ENCODE measurements around the gene CFAP47.
"Not testable (repeated sequence)": the region's sequence is repeated elsewhere in the genome, so short reads cannot be mapped to it uniquely, and the experiment has no call there.

CFAP47 gene, protein sequence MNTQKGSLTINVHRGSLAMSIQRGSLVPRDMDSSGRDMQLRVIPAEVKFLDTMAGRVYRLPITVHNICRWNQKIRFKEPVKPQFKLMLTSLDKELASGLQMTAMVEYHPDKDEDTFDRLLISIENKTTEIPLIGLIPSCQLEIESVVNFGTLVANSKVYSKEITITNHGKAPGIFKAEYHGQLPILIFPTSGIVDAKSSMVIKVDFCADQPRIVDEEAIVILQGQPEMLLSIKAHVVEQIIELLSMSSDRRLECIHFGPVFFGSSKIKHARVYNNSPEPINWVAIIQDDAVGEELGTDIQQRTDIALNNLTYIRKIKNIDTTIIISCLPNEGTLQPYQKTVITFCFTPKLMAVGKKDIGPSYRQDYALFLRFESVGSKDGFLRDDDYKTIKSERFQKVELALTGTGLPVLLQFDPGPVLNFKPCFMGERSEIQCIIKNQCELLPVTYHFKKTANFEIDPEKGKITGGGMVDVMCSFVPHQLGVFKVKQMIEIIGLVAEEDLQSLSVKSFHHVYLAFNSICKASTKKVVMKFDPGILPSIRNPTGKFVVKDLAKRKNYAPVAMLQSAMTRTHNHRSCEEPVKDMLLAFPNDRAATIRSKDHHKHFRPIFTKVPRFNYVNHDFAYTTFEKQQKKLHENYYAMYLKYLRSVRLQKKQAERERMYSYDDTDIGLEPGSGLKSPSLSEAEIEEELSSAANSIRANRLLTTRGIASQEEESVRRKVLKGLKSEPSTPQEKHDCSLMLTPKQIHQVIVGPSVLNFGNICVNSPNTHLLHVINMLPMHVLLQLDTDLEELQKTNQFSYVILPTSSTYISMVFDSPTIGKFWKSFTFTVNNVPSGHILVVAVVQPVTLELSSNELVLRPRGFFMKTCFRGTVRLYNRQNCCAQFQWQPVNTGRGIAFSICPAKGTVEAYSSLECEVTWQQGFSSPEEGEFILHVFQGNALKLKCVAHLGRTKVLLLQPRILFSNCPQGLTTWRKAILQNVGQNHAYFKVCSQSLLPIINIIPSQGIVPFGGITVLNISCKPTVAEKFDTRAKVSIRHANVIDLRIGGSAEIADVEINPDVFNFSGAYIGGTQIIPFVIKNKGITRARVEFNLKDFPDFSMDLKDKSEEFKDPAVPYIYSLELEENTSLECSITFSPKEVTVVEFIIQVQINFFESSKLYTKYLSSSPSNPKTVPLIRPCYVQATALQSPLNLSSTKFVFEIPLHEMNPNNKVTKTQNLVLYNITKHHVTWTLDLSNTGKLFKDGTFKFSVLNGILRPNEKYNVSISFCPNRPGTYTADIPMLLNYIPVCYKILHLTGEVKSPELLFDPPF (N-terminal part only)

DNA sequence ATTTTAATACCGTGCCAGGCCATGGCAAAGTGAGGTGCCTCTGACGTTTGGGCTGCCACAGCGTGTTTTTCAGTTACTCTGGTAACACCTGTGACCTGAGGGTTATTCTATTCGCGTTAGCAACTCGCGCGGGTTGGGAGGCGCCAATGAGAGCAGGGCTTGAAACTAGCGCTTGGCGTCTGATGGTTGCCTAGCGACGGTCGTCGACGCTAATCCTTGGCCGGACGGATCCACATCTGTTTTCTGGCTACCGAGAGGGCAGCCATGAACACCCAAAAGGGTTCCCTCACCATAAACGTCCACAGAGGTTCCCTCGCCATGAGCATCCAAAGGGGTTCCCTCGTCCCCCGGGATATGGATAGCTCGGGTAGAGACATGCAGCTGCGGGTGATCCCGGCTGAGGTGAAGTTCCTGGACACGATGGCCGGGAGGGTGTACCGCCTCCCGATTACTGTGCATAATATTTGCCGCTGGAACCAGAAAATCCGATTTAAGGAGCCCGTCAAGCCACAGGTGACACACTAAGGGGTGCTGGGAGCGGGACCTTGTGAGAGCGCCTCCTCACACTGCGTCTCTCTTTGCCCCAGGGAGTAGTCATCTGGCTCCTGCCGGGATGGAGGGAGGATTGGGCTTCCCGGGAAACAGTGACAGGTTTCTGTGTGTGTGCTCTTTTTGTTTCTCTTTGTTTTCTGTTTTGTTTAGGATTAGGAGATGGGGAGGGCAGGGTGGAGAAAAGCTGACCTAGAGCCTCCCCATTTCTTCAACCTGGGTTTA is at the start of gene CFAP47:
CFAP47 (plus strand) TSS at position 199 of the 774 bp plus-strand sequence; CDS start at position 265, 66 bp downstream.
- DNase-seq: no peak

DNA sequence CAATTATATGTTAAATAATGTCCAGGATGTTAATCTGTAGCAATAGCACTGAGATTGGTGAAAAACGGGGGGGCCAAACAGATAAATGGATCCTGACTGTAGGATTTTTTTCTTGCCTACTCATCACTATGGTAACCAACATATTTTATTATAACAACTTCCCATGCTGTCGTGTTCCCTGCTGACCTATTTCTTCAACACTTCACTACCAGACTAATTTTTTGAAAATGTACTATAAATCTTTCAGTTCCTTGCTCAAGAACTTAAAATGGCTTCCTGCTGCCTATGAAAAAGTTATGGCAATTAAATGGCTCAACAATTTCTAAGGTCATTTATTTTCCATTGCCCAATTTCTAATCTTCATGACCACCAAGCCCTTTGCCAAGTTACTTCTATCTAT is 38.9 kb upstream of the CFAP47 start:
- DNase-seq: no peak

DNA sequence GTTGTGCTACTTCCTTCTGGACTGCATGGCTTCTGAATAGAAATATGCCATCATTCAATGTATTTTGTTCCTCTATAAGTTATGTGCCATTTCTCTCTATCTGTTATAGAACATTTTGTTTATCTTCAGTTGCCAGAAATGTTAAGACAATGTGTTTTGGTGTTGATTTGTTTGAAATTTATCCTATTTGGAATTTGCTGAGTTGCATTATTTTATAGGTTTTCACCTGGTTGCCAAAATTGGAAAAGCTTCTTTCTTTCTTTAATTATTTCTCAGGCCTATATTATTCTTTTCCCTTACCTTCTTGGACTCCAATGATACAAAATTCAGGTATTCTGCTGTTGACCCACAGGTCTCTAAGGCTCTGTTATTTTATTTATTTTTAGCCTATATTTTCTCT is 33.4 kb upstream of the CFAP47 start:
- DNase-seq: no peak

DNA sequence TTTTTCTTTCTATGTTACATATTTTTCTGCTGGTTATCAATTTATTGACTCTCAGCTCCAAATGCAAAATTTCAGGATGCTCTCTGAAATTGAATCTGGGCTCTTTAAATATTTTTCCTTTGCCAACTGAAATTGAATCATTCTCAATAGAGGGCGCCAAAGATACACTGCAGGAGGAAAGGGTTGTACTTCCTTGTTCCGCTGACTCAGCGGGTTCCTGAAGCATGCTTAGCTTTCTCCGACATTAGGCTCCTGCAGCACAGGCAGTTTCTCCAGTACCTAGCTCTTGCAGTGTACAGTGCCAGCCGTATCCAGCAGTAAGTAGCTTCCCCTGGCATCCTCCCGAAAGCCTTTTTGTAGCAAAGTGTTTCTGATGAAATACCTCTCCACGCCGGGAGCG is 28.8 kb upstream of the CFAP47 start:
- no peak for DNase-seq

DNA sequence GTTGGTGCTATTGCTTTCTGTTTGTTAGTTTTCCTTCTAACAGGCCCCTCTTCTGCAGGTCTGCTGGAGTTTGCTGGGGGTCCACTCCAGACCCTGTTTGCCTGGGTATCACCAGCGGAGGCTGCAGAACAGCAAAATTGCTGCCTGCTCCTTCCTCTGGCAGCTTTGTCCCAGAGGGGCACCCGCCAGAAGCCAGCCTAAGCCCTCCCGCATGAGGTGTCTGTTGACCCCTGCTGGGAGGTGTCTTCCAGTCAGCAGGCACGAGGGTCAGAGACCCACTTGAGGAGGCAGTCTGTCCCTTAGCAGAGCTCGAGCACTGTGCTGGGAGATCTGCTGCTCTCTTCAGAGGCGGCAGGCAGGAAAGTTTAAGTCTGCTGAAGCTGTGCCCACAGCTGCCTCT is 67.3 kb downstream of the CFAP47 start:
- not testable (repeated sequence) for DNase-seq

DNA sequence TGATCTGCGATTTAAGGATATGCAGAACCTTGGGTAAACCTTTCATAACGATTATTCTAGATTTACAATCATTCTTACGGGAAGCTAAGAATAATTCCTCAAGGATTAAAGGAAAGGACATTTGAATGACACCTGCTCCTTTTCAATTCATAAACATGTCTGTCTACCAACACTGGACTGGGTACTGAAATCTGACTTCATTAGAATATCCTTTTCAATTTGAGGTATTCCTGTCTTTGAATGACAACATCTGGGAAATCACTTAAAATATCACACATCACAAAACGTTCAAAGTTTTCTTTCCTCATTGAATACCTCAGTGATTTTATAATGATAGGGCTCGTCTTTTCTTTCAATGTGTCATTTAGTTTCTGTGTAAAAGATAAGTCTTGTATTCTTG is 87.7 kb downstream of the CFAP47 start:
- no peak for DNase-seq

DNA sequence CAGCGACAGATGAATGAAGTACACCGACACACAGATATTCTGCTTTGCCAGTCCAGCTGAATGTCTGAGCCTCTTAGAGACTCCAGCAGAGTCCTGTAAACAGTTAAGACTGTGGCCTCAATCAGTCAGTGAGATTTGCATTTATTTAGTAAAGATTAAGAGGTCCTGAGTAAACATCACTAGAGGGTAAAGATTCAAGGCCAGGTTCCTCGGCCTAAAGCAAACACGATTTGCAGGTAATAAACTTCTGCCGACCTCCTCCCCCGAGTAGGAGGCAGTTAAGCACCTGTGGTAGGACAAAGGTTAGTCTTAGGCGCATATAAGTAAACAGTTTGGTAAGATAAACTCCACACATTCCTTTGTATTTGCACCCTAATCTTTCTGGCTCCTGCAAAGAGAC is 99.6 kb downstream of the CFAP47 start:
- no peak for DNase-seq

DNA sequence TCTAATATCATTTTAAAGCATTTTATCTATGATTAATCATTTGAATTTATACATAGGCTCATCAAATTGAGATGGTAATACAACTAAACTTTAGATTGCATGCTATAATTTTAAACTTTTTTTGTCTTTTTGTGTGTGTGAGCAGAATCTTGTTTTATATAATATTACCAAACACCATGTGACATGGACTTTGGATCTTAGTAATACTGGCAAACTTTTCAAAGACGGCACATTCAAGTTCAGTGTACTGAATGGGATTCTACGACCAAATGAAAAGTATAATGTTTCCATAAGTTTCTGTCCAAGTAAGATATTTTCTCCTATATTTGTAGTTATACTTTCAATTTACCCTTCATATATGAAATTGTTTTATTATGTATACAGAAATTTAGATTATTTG is 116.0 kb downstream of the CFAP47 start:
- no peak for DNase-seq

DNA sequence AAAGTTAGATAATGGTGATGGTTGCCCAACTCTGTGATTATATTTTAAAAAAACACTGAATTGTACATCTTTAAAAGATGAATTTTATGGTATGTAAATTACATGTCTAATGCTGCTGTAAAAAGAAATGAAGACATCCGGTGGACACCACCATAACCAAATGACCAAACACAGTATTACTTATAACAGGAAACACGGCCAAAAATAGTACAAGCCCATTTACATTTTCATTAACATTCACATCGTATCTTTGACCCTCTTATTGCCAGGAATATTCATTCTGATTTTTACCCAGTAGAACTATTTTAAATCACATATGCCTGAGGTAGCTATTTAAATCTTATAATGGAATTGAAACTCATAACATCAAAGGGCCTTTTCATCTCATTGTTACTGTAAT is 143.2 kb downstream of the CFAP47 start:
- DNase-seq: no peak

DNA sequence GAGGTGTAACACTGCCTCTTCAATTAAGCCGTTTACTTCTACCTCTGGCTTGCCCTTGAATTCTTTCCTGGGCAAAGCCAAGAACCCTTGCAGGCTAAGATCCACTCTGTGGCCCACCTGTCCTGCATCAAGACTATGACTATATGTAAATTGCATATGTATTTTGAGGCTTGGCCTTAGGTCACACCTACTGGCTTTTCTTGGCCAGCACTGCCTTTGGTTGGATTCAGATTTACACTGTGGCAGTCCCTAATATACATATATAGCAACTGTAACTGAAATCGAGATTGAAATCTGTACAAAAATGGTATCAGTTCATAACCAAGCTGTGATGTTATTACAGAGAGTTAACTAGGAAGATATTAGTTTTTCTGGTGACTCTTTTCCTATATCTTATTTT is 151.5 kb downstream of the CFAP47 start:
- no peak for DNase-seq

DNA sequence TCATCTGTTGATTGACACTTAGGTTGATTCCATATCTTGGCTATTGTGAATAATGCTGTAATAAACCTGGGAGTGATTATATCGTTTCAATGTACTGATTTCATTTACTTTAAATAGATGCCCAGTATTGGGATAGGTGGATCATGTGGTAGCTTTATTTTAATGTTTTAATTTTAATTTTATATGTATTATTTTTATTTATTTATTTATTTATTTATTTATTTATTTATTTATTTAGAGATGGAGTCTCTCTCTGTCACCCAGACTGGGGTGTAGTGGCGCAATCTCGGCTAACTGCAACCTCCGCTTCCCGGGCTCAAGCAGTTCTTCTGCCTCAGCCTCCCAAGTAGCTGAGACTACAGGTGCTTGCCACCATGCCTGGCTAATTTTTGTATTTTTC is 155.5 kb downstream of the CFAP47 start:
- not testable (repeated sequence) for DNase-seq

DNA sequence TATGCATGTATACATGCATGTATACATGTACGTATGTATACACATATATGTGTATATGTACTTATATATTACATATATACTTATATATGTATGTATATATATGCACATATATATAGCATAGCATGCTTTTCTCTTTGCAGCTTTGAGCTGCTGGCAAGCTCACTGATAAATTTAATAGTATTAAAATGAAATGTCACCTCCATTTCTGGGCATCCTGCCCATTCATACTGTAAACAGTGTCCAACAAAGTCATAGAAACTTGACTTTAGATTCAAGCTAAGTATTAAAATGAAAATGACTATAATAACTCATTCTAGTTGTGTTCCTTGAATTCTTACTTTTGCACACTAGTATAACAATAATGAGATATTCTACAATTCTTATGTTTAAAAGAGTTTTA is 163.7 kb downstream of the CFAP47 start:
- DNase-seq: no peak

DNA sequence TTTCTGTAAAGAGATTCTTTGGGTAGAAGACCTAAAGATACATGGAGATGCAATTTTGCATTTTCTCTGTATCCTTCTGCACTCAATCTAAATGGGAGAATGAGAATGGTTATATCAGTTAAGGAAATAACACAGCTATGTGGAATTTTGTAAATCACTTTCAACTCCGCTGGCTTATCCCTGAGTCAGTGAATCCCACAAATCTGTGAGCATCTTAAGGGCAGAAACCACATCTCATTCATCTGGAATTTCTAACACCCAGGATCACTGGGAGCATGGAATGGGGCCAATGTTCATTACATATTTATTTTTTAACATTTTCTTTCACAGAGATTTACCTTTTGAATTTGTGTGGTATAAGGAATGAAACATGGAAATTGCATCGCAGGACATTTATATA is 167.8 kb downstream of the CFAP47 start:
- no peak for DNase-seq

DNA sequence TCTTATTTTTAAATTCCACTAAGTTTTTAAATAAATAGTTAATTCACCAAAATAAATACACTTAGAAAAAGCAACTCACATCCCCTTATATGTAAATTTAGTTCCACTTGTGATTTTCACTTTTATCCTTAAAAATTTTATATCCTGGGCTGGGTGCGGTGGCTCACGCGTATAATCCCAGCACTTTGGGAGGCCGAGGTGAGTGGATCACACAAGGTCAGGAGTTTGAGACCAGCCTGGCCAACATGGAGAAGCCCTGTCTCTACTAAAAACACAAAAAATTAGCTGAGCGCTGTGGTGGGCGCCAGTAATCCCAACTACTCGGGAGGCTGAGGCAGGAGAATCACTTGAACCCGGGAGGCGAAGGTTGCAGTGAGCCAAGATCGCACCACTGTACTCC is 169.4 kb downstream of the CFAP47 start:
- not testable (repeated sequence) for DNase-seq

DNA sequence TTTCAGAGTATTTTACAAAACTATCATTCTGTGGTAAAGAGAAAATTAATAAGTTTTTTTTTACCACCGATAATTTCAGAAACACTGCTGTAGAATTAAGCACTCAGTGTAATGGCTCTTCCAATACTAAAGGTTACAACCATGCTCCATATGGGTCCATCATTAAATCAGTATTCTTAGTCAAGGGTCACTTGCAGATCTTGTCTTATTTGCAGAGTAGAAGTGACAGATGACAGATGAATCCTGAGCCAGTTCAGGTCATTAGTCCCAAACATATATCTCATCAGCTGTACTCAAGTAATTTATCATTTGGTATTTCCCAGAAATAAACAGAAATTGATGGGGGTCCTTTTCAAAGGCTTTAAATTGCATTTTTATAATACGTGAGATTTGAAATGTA is 182.9 kb downstream of the CFAP47 start:
- DNase-seq: no peak

DNA sequence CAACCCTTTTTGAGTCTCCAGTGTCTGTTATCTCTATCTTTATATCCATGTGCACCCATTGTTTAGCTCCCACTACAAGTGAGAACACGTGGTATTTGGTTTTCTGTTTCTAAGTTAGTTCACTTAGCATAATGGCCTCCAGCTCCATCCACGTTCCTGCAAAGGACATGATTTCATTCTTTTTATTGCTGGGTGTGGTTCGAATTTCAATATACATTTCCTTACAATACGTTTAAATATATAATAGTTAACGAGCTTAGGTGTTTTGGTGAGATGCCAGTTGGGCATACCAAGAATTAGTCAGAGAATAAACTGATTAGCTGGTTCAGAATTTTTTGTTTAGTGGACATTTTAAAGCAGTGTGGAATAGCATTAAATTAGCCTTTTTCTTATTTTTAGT is 196.7 kb downstream of the CFAP47 start:
- no peak for DNase-seq

DNA sequence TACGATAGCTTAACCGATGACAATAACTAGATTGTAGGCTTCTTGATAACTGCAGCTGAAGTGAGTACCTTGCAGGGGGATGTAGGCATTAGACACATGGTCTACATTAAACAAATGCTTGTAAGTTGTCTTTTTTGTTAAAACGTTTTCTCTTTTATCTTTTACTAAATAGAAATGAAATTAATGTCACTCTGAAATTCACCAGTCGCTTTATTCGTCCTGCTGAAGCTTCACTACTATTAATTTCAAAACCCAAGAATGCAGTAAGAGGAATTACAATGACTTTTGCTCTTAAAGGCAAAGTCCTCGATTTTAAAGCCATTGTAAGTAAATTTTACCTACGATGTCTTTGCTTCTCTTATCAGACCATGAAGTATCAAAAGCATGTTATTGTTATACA is 239.7 kb downstream of the CFAP47 start:
- DNase-seq: no peak

DNA sequence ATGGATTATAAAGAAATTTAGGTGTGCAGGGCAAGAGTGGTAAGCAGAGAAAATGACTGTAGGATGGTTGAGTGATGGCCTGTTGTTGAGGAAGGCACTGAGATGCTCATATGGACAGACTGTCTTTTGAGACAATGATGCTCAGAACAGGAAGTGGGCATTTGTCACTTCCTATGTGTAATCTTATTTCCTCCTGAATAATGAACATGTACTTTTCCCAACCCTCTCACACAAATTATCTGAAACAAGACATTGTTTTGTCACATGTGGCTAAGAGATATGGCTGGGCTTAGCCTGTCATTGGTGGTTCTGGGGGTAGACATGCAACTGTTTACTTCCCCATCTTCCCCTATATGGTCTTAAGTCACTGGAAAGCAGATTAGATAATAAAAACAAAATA is 240.5 kb downstream of the CFAP47 start:
- DNase-seq: no peak

DNA sequence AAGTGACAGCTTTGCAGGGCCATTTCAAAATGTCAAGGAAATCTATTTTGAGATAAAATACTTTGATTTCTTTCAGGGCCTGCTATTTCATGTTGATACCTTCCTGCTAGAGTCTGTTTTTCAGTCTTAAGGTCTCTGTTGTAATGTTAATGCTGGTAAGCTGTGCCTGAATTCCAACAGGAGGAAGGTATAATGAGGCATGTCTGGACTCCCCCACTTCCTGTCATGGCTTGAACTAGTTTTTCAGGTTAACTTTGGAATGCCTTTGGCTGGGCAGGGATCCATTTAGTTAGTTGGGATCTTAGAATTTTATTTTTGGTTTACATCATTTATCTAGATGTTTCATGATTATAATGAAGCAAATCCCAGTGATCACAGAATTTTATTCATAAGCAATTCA is 279.0 kb downstream of the CFAP47 start:
- DNase-seq: no peak

DNA sequence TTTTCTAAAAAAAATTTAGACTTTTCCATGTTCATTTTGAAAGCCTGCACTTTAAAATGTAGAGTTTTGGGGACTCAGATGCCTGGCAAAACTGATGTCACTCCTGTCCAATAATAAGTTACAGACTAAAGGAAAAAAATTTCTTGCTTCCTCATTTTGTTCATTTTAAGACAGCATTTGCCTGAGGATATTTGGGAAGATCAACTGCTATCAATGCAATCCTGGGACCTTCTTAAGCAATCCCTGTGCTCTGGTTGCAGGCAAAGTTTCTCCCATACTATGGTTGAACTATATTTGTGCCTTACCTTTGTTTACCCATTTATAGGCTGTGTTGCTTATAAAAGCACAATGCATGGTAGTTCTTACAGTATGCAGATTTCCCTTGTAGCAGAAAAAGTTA is 280.4 kb downstream of the CFAP47 start:
- no peak for DNase-seq

DNA sequence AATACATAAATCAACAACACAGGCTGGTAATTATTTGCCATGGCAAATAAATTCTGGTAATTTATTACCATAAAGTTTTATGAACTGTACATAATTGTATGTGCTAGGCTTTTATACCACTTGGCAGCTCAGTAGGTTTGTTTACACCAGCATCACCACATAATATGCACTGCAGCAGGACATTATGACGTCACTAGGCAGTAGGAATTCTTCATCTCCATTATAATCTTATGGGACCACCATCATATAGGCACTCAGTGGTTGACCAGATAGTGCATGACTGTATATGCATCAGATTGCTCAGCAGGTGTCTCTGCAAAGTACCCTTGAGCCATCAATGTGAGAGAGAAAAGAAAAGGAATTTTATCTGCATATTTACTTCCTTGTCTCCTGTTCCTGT is 295.4 kb downstream of the CFAP47 start:
- DNase-seq: no peak

DNA sequence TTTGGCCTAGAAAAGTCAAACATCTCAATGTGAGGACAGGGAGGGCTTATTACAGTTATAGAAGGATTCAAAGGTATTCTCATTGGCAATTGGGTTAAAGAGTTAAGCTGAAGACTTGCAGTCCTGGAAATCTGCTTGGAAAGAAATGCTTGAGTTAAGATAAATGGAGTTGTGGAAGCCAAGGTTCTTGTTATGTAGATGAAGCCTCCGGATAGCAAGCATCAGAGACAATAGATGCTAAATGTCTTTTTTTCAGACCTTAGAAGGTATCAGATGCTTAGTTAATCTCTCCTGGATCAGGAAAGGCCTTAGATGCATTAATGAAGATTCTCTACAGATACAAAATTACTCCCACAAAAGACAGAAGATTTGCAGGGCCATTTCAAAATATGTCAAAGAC is 299.3 kb downstream of the CFAP47 start:
- DNase-seq: no peak

Data from NCI-H2227 treated with DMSO at 0.1 percent for 48 hours (cell line).